GM18909 (cell line): ENCODE measurements around the gene MPND.
"Not testable (repeated sequence)": the region's sequence is repeated elsewhere in the genome, so short reads cannot be mapped to it uniquely, and the experiment has no call there.

Experiments
- ATAC-seq: cut with Tn5 transposase; IDR thresholded peaks from one replicate; pipeline ENCODE4 v1.9.1; 2021; ENCODE audit warnings: mild to moderate bottlenecking; ENCODE audit not compliant: unreplicated experiment, poor library complexity

Gene MPND

DNA sequence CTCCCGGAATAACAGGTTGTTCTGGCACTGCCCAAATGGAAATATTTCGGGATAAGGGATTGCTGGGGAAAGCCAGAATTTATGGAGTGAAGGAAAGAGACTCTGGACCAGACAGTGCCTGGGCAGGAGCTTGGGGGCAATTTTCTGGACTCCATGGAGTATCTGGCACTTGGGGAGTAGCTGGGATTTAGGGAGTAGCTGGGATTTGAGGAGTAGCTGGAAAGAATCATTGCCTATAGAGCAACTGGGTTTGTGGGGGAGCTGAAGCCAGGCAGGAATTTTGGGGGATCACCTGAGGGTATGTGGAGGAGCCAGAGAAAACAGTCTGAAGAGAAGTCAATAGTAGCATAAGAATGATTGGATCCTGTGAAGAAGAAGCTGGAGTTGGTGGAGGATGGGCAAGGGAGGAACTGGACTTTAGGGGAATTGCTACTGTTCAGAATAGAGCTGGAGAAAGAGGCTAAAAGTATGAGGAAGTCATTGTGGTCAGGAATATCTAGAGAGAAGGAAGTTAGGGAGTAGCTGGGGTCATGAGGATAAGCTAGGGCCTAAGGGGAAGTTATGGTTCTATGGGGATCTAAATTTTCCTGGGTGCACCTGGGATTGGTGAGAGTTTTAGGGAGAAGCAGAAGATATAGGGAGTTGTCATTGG is 24.2 kb upstream of the MPND start:
- ATAC-seq = no peak

DNA sequence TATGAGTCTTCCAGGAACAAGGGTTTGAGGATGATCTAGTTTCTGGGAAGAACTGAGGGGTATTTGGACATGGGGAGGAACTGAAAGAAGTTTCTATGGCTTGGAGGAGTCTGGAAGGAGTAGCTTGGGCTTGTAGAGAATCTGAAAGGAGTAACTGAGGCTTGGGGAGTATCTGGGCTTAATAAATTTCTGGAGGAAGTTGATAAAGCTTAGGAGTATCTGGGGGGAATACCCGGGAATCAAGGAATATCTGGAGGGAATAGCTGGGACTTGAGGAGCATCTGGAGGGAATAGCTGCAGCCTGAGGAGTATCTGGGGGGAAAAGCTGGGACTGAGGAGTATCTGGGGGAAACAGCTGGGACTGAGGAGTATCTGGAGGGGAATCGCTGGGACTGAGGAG is 22.9 kb upstream of the MPND start:
- ATAC-seq = no peak

DNA sequence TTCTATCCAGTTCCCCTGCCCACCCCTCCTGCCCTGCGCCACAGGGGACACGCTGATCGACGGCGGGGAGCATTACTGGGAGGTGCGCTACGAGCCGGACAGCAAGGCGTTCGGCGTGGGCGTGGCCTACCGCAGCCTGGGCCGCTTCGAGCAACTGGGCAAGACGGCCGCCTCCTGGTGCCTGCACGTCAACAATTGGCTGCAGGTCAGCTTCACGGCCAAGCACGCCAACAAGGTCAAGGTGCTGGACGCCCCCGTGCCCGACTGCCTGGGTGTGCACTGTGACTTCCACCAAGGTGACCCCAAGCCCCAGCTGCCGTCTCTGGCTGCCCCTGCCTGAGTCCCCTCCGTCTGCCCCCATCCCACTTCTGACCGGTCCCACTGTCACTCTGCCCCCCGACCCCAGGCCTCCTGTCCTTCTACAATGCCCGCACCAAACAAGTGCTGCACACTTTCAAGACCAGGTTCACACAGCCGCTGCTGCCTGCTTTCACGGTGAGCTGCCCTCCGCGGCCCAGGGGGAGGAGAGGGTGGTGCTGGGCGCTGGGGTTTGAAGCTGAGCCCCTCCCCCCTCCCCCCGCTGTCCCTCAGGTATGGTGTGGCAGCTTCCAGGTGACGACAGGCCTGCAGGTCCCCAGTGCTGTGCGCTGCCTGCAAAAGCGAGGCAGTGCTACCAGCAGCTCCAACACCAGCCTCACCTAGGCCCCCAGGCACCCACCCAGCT is 20.3 kb upstream of the MPND start:
- ATAC-seq = no peak

DNA sequence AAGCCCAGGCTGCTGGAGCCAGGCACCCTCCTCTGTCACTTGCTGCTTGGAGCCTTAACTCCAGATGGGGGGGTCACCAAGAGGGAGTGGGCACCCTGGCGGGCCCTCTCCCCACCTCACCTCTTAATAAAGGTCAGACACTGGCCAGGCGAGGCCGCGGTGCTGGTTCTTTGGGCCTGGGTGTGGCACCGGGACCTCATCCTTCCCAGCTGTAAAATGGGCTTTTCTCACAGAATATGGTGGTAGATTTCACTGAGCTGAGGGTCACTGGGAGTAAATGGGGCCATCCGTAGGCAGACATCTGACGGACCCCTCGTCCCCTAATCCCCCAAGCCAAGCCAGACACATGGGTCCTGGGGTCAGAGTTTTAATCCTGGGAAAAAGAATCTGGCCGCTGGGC is 19.7 kb upstream of the MPND start:
- ATAC-seq = no peak

DNA sequence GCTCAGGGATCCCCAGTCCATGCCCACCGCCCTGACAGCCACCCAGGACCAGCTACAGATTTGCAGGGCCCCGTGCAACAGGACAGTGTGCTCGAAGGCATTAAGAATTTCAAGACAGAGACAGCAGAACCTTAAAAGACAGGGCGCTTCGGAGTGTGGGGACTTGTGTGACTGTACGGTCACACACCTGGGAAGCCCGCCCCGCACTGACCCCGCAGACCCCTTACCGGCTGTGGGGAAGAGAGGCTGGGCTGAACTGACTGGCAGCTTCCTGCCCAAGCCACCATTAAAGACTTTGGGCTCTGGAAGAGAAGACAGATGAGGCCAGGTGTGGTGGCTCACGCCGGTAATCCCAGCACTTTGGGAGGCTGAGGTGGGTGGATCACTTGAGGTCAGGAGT is 19.1 kb upstream of the MPND start:
- ATAC-seq = no peak

DNA sequence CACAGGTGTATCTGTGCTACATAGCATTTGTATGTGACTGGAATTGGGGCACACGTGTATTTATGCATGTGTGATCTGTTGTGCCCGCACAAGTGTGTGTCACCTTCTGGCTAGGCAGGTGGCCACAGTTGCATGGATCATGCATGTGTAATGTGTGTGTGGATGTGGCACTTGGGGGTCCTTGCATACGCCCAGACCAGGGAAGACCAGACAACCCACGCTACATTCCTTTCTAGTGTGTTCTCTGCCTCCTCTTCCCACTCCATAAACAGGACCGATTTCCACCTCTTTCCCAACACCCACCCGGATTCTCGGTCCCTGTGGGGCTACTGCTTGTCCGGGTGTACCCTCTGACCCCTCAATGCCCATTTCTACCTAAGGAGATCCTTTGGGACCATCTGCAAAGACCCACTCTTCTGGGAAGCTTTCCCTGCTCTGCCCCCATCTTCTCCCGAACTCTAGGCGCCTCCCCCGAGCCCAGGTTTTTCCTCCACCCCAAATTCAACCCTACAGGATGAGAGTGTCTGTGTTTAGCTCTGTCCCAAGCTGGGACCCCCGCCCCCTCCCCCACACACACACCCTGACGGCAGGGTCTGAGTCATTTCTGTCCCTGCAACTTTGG is 17.0 kb upstream of the MPND start:
- no peak for ATAC-seq

DNA sequence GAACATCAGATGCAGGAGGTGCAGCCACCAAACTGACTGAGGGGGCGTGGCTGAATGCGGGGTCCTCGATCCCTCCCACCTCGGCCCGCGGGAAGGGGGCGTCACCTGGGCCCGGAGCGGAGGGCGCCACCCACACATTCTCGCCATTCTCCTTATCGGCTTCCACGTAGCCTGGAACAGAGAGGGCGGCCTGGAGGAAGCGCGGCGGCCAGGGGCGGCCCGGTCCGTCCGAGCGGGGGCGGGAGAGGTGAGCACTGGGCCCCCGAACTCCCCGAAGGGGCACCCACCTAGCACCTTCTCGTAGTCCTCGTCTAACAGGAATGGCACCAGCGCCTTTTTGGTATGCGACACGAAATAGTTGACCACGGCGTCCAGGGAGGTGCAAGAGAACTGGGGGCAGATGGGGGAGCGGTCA is 16.5 kb upstream of the MPND start:
- ATAC-seq = no peak

DNA sequence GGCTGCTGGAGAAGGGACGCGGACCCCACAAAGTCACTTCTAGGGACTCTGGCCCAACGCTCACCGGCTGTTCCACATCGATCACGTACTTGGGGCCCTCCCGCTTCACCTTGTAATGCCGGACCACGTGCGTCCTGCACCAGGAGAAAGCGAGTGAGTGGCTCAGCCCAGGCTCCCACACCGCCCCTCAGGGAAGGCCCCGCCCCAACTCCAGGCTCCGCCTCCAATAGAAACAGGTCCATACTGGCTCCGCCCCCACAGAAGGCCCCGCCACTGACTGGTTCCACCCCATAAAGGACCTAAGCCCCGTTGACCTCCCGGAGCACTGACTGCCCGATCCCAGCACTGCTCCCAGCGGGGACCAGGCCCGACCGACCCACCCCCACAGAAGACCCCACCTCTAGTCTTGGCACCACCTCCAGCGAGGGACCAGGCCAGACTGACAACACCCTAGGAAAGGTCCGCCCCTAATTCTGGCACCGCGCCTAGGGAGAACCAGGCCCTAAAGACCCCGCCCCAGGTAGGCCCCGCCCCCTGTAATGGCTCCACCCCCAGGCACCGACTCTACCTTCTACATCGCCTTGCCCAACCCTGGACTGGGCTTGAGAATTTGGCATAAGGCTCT is 16.0 kb upstream of the MPND start:
- no peak for ATAC-seq

DNA sequence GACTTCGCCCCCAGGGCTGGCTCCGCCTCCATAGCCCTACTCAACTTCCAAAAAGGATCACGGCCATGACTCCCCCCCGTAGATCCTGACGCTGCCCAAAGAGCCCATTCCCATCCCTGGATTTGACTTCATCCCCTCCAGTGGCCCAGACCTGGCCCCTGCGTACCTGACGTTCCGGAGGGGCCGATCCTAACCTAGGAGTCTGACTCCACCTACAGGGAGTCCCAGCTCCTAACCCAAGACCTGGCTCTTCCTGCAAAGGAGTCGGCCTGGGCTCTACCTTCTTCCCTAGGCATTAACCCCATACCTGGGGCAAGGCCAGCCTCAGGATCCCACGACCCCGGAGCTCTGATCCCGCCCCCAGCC is 15.5 kb upstream of the MPND start:
- ATAC-seq = no peak

DNA sequence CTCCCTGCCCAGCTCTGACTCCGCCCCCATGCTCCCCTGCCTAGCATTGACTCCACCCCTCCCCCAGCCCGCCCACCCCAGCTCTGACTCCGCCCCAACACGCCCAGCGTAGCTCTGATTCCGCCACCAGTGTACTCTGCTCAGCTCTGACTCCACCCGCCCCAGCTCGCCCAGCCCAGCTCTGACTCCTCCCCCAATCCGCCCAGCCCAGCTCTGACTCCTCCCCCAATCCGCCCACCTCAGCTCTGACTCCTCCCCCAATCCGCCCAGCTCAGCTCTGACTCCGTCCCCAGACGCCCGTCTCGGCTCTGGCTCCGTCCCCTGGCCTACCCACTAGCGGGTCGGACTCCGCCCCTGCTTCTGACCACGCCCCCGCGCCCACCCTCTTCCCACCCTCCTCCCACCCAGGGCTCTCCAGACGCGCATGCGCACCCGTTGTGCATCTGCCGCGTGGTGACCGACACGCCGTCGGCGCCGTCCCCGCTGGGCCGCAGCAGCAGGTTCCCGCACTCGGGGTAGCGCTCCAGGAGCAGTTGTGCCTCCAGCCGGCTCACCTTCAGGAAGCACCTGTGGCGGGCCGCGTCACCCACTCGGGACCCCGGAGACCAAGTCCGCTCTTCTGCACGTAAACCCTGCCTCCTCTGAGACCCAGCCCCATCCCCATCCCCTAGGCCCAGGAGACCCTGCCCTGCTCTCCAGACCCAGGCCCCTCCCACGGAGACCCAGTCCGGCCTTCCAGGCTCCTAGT is 14.9 kb upstream of the MPND start:
- ATAC-seq = peak; percentile 87

DNA sequence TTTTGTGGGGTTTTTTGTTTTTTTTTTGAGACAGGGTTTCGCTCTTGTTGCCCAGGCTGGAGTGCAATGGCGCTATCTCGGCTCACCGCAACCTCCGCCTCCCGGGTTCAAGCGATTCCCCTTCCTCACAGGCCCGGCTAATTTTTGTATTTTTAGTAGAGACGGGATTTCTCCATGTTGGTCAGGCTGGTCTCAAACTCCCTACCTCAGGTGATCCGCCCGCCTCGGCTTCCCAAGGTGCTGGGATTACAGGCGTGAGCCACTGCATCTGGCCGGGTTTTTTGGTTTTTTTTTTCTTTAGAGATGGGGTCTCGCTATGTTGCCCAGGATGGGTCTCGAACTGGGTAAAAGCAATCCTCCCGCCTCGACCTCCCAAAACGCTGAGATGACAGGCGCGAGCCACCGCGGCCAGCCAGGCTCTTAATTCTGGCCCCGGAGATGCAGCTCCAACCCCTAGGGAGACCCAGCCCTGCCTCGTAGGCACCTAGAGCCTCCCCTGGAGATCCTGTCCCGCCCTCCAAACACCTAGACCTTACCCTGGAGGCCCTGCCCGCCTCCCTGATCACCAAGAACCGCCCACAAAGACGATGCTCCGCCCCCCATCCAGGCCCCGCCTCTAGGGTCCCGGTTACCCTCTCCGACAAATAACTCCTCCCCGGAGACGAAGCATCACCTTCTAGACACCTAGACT is 14.2 kb upstream of the MPND start:
- not testable (repeated sequence) for ATAC-seq

DNA sequence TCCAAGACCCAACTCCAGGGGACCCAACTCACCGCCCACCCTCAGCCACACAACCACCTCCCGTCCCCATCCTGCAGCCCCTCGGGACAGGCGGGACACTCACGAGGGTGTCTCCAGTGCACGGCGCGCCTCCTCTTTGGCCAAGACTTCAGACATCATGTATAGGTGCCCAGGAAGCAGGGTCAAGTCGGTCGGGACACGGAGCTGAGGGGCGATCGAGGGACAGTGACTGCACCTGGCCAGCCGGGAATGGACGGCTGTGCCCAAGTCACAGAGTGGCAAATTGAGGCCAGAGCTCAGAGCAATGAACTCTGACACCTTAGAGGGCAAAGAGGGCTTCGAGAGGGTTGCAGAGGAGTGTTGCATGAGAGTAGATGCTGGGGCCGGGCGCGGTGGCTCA is 13.5 kb upstream of the MPND start:
- ATAC-seq = no peak

DNA sequence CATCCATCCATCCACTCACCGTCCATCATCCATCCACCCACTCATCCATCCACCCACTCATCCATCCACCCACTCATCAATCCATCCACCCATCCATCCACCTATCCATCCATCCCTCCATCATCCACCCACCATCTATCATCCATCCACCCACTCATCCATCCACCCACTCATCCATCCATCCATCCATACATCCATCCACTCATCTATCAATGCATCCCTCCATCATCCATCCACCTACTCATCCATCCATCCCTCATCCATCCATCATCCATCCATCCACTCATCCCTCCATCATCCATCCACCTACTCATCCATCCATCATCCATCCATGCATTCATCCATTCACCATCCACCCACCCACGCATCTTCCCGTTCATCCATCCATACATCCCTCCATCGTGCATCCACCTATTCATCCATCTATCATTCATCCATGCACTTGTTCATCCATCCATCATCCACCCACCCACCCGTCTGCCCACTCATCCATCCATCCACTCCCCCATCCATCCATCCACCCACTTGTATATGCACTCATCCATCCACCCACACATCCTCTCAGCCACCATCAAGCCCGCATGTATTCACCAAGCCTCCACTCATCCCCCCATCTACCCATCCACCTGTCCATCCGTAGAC is 8.3 kb upstream of the MPND start:
- ATAC-seq = no peak

DNA sequence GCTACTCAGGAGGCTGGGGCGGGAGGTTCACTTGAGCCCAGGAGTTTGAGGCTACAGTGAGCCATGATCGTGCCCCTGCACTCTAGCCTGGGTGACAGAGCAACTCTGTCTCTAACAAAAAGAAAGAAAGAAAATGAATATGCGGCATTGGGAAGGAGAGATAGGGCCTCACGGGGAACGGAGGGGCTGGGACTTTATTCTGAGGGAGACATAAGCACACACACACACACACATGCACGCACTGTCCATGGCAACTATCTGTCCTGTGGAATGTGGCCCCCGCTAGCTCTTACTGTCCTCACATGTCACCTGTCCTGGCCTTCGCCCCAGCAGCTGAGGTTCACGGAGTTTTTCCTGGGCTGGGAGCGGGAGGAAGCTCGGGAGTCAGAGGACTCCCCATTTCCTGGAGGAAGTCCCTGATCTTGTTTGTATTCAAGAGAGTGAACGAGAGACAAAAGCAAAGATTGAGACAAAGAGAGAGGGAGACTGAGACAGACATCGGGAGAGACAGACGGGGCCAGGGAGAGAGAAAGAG is 5.4 kb upstream of the MPND start:
- no peak for ATAC-seq

DNA sequence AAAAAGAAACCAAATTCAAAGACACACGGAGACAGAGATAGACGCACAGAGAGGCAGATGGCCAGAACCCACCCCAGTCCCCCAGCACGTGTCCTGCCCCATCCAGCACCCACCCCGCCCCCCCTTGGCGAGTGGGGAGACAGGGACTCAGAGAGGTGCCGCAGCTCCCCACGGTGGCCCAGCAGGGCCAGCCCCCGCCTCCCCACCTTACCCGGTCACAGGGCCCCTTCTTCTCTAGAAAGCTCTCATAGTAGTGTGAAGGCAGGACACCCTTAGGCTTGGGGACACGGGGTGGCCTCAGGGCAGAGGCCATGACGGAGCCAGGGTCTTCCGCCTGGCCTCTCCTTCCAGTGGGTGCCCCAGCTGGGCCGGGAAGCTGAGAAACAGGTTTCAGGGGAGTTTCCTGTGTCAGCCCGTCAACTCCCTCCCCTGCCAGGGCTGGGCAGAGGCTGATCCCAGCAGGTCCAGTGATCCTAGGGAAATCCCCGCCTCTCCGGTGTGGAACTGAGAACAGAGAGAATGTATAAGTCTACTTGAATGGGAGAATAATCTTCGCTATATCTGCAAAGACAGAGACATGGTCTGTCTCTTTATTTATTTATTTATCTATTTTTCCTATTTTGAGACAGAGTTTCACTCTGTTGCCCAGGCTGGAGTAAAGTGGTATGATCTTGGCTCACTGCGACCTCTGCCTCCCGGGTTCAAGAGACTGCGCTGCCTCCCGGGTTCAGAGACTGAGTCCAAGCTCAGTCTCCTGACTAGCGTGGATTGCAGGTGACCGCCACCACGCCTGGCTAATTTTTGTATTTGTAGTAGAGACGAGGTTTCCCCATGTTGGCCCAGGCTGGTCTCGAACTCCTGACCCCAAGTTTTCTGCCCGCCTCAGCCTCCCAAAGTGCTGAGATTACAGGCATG is 4.7 kb upstream of the MPND start, which contains the start of gene STAP2:
Gene STAP2 (minus strand): TSS at position 387 of the 915 bp plus-strand sequence. CDS start 74 bp downstream, at position 313.
- no peak for ATAC-seq

DNA sequence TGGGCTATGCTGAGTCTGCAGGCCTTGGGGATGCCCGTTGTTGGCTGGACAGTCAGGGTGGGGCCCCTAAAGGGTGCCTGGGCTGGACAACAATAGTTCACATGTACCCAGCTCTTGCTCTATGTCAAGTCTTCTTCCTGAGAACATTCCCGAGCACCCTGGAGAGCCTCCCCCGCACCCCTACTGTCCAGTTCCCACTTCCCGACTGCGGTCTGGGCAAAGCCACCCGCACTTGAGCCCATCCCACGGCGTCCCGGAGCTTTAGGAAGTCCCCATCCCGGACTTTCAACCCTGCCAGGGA is 1.1 kb upstream of the MPND start:
- no peak for ATAC-seq

DNA sequence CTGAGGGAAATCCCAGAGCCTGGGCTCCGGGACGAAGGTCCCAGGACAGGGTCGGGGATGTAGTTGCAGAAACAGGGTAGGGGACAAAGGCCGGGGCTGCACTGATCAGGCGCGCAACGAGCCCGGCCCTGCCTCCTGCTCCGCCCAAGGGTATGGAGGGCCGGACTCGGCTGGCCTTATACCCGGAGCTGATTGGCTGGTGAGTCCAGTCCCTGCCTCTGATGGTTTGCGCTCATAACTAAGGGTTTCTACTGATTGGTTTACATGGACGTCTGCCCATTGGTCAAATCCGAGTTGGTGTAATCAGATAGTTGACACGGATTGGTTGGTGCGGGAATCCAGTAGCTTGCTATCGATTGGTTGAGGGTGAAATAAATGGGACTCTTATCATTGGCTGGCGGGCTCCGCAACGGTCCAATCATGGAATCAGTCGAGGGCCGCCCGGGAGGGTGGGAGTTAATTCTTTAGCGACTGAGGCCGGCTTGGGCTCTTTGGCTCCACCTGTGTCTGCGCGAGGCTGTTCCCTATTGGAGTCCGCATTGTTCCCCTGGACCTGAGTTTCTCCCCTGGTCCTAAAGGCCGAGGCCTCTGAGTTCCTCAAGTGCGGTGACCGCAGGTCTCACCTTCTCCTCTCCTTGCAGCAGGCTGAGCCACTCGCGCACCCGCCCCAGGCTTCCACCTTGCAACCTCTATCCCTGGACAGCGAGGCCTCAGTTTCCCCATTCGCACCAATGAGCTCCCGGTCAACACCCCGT is 570 bp upstream of the MPND start:
- ATAC-seq = peak; percentile 86
